Stimulated activated effector memory CD8-positive, alpha-beta T cell treated with anti-CD3 and anti-CD28 coated beads, Interleukin-12 subunit alpha, Interleukin-12 subunit beta, amount 100 ng/mL, for 72 hours (primary cell): ENCODE data around the gene ODF2.
"Not testable (repeated sequence)": the region's sequence is repeated elsewhere in the genome, so short reads cannot be mapped to it uniquely, and the experiment has no call there.

ENCODE experiments used
- ATAC-seq: fragments of 150-1000 bp; cut with Tn5 transposase; 2 replicates; pipeline ENCODE4 v1.10.0; 2021
- DNase-seq, 2 donors: peaks; one replicate each; pipeline ENCODE4 v3.0.0; 2021 to 2022; ENCODE audit warnings: low spot score in 2 of 2
- H3K27ac Mint-ChIP-seq: one replicate; pipeline ENCODE4 v1.8.0; 2022; ENCODE audit warnings: mild to moderate bottlenecking, mixed read lengths
- H3K36me3 Mint-ChIP-seq: one replicate; pipeline ENCODE4 v1.8.0; 2022; ENCODE audit warnings: mild to moderate bottlenecking, mixed read lengths
- H3K4me1 Mint-ChIP-seq: one replicate; pipeline ENCODE4 v1.8.0; 2022; ENCODE audit warnings: mixed read lengths
- H3K4me3 Mint-ChIP-seq: one replicate; pipeline ENCODE4 v1.8.0; 2022; ENCODE audit warnings: mild to moderate bottlenecking, mixed read lengths
- H3K9me3 Mint-ChIP-seq: one replicate; pipeline ENCODE4 v1.8.0; 2022; ENCODE audit warnings: mixed read lengths

Gene ODF2

DNA sequence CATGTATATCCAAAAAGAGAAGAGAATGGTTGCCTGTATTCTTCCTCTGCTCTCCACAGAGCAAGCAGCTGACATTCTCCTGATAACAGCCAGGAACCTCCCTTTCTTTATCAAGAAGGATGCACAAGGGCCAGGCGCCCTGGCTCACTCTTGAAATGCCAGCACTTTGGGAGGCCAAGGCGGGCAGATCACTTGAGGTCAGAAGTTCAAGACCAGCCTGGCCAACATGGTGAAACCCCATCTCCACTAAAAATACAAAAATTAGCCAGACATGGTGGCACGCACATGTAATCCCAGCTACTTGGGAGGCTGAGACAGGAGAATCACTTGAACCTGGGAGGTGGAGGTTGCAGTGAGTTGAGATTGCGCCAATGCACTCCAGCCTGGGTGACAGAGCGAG, 9.3 kb upstream of the ODF2 start:
- H3K36me3 Mint-ChIP-seq, DNase-seq, H3K9me3 Mint-ChIP-seq, H3K4me3 Mint-ChIP-seq, ATAC-seq, H3K27ac Mint-ChIP-seq, H3K4me1 Mint-ChIP-seq: not testable (repeated sequence)

DNA sequence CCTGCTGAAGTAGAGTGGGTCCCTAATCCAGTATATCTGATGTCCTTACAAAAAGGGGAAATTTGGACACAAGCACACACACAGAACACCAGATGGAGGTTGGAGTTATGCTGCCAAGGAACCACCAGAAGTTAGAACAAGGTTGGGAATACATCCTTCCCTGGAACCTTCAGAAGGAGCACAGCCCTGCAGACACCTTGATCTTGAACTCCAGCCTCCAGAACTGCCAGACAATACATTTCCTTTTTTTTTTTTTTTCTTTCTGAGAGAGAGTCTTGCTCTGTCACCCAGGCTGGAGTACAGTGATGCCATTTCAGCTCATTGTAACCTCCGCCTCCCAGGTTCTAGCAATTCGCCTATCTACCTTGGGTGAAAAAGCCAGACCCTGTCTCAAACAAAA, 7.1 kb upstream of the ODF2 start:
- Mint-ChIP-seq H3K36me3 (no peaks in the 10 kb centered on the region), H3K27ac (no peak overlapping the region), H3K9me3 (no peaks in the 10 kb centered on the region), H3K4me3 (no peak overlapping the region), H3K4me1 (no peaks in the 10 kb centered on the region)
- ATAC-seq (no peak), DNase-seq (no peak)

DNA sequence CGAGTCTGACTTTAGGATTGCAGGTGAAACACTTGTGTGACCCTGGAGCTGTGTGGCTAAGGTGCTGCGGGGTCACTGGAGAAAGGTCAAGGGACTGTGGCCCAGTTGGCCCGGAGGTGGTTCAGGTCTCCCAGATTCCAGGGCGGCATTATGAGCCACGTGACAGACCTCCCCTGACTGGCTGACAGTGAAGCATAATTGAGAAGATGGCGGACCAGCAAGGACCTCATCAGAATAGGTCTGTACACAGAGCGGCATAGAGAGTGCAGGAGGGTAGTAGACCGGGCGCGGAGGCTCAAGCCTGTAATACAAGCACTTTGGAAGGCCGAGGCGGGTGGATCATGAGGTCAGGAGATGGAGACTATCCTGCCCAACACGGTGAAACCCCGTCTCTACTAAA, 815 bp upstream of the ODF2 start:
- DNase-seq (no peak), ATAC-seq (no peak)
- H3K4me3 Mint-ChIP-seq, result peak overlapping the region; percentile 91
- H3K4me1 Mint-ChIP-seq, result peaks cover 24% of the 10 kb centered on the region
- H3K27ac Mint-ChIP-seq, result no peak overlapping the region
- H3K36me3 Mint-ChIP-seq, result peaks cover 14% of the 10 kb centered on the region
- H3K9me3 Mint-ChIP-seq, result no peaks in the 10 kb centered on the region

DNA sequence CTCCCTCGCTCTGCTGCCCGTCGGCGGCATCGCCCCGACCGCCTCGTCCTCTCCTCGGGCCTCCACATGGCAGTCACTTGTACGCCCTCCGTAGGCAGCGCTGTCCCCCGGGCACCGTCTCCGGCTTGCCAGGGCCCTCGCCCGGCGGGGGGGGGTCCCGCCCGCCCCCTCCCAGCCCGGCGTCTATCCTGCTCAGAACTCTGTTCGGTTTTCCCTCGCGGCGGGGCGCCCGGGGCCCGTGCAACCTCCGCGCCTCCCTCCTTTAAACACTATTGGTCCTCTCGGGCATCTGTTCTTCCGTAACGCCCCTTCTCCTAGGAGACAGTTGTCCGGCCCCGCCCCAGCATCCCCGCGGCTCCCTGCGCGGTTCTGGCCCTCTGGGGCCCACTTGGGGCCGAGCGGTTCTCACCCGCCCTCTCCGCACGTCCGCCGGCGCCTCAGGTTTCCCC, 831 bp downstream of the ODF2 start:
- DNase-seq (peak; percentile 45 to 83), ATAC-seq (peak; percentile 79)
- H3K4me1 Mint-ChIP-seq, result peaks cover 24% of the 10 kb centered on the region
- H3K4me3 Mint-ChIP-seq, result peak overlapping the region; percentile 91
- H3K27ac Mint-ChIP-seq, result peak overlapping the region; percentile 95
- H3K36me3 Mint-ChIP-seq, result peaks cover 31% of the 10 kb centered on the region
- no peaks in the 10 kb centered on the region for H3K9me3 Mint-ChIP-seq

DNA sequence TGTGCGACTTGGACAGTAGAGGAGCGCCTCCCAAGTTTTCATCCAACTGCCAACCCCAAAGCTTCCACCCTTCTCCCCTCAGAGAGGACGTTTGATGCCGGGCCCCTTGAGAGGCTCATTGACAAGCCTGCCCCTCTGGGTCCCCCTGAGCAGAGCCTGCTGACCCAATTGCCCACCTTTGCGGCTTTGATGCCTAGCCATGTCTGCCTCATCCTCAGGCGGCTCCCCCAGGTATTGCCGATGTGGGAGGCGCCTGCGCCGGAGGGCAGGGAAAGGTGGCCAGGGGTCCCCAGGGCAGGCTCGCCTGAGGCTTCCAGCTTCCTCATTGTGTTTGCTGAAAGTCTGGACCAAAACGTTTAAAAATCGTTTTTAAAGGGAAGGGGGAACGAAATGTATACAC, 1.4 kb downstream of the ODF2 start:
- Mint-ChIP-seq H3K4me3 (peak overlapping the region; percentile 91), H3K4me1 (peaks cover 24% of the 10 kb centered on the region), H3K36me3 (peaks cover 36% of the 10 kb centered on the region), H3K9me3 (no peaks in the 10 kb centered on the region), H3K27ac (peak overlapping the region; percentile 95)
- ATAC-seq (no peak), DNase-seq (no peak)

DNA sequence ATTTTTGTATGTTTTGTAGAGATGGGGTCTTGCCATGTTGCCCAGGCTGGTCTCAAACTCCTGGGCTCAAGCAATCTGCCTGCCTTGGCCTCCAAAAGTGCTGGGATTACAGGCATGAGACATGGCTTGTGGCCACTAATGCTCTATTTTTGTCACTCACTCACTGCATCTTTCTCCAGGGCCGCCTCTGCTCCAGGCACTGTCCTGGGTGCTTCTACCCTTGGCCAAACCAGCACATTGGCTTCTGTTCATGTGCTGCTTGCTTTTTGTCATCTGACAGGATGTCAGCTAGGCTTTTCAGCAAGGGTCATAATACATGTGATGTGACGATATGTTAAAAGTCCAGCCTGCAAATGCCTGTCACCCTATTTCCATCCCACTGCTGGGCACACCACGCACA, 3.2 kb downstream of the ODF2 start:
- H3K27ac Mint-ChIP-seq, result peak overlapping the region; percentile 34
- peaks cover 24% of the 10 kb centered on the region for H3K4me1 Mint-ChIP-seq
- ATAC-seq (no peak), DNase-seq (no peak)
- H3K9me3 Mint-ChIP-seq, result no peaks in the 10 kb centered on the region
- peaks cover 54% of the 10 kb centered on the region for H3K36me3 Mint-ChIP-seq
- H3K4me3 Mint-ChIP-seq, result no peak overlapping the region

DNA sequence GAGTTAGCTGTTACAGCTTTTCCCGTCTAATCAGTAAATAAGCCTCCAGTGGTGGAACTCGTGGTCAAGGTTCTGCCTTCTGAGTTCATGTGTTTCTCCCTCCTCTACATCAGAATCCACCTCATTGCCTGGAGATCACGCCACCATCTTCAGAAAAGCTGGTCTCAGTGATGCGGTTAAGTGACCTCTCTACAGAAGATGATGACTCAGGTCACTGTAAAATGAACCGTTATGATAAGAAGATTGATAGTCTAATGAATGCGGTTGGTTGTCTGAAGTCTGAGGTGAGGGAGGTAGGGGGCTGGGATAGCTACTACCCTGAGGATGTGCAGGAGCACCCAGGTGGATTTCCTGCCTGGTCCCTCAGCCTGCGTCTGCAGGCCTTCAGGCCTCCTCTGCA, 13.3 kb downstream of the ODF2 start:
- Mint-ChIP-seq H3K27ac (no peak overlapping the region), H3K4me3 (no peak overlapping the region), H3K36me3 (peaks cover 81% of the 10 kb centered on the region), H3K4me1 (peaks cover 7% of the 10 kb centered on the region), H3K9me3 (no peaks in the 10 kb centered on the region)
- no peak for ATAC-seq
- DNase-seq, result no peak

DNA sequence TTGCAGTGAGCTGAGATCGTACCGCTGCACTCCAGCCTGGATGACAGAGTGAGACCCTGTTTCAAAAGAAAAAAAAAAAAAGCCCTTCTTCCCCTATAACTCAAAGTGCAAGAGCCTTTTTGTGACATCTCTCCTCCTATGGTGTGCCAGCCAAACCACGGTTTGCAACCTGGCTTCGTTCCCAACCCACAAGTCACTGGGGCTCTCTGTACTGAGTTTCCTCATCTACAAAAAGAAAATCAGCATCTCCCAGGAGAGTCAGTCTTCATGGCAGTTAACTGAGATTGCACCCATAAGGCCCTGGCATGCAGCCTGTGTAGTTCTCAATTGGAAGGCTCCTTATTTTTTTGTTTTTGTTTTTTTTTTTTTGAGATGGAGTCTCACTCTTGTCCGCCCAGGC, 14.8 kb downstream of the ODF2 start:
- H3K36me3 Mint-ChIP-seq, result peaks cover 84% of the 10 kb centered on the region
- peak; percentile 65 for ATAC-seq
- H3K4me3 Mint-ChIP-seq, result no peak overlapping the region
- peaks cover 7% of the 10 kb centered on the region for H3K4me1 Mint-ChIP-seq
- DNase-seq, result no peak
- no peak overlapping the region for H3K27ac Mint-ChIP-seq
- no peaks in the 10 kb centered on the region for H3K9me3 Mint-ChIP-seq

DNA sequence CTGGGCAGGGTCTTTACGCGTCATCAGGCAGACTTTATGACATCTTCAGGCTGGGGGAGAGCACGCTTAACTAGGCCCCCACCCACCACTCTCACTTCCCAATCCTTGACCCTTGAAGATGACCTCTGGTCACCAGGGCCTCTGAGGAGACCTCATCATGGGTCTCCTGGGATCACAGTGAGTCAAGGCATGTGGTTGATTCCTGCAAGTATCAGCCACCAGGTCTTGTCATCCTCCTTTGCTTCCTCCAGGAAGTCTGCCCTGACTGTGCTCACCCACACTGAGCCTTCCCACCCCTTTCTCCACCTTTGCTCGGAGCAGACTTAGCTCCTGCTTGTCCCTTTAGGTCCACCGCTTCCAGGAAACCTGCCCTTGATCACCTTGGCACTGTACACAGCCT, 17.3 kb downstream of the ODF2 start:
- Mint-ChIP-seq H3K36me3 (peaks cover 85% of the 10 kb centered on the region), H3K27ac (peak overlapping the region; percentile 16), H3K4me3 (no peak overlapping the region), H3K4me1 (peaks cover 7% of the 10 kb centered on the region), H3K9me3 (no peaks in the 10 kb centered on the region)
- DNase-seq (no peak), ATAC-seq (no peak)

DNA sequence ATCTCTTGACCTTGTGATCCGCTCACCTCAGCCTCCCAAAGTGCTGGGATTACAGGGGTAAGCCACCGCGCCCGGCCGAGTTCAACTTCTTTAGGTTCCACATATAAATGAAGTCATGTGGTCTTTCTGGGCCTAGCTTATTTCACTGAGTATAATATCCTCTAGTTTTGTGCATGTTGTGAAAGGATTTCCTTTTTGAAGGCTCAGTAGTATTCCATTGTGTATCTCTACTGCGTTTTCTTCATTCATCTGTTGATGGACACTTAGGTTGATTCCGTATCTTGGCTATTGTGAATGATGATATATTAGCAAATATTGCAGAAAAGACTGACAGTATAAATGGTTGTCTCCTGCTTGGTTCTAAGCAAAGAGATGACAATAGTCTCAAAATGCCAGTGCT, 20.1 kb downstream of the ODF2 start:
- no peak for DNase-seq
- no peak for ATAC-seq
- Mint-ChIP-seq H3K4me1 (no peaks in the 10 kb centered on the region), H3K4me3 (no peak overlapping the region), H3K36me3 (peaks cover 89% of the 10 kb centered on the region), H3K9me3 (no peaks in the 10 kb centered on the region), H3K27ac (no peak overlapping the region)

DNA sequence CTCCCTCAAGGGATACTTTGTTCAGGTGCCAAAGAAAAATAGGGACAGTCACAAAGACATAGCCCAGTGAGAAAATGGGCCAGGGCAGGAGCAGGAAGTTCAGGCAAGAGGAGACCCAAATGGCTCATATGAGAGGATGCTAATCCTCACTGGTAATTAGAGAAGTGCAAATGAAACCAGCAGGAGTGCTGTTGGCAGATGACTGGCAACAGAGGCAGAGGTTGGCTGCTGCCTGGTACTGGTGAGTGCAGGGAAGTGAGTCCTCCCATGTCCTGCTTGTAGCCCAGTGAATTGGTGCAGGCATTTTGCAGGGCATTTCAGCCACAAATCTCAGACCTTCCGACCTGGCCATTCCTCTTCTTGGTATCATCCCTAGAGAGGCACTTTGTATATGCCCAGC, 23.5 kb downstream of the ODF2 start:
- Mint-ChIP-seq H3K4me1 (no peaks in the 10 kb centered on the region), H3K9me3 (no peaks in the 10 kb centered on the region), H3K4me3 (no peak overlapping the region), H3K27ac (no peak overlapping the region), H3K36me3 (peaks cover 100% of the 10 kb centered on the region)
- ATAC-seq (no peak), DNase-seq (no peak)

DNA sequence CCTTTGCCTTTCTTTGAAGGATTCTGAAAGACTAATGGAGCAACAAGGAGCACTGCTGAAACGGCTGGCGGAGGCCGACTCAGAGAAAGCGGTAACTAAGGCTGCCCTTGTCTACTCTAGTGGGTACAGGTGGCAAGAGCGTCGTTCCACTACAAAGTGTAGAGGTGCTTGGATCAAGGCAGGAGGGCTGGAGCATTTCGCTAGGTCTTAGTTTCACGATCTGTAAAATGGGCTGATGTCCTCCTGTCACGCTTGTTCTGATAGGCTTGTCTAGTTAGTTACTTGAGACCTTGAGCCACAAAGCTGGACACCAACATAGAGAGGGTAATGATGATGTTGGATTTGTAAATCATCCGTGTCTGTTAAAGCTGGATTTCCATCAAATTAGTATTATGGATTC, 25.8 kb downstream of the ODF2 start:
- Mint-ChIP-seq H3K4me3 (no peak overlapping the region), H3K36me3 (peaks cover 94% of the 10 kb centered on the region), H3K9me3 (no peaks in the 10 kb centered on the region), H3K27ac (no peak overlapping the region), H3K4me1 (no peaks in the 10 kb centered on the region)
- no peak for DNase-seq
- no peak for ATAC-seq

DNA sequence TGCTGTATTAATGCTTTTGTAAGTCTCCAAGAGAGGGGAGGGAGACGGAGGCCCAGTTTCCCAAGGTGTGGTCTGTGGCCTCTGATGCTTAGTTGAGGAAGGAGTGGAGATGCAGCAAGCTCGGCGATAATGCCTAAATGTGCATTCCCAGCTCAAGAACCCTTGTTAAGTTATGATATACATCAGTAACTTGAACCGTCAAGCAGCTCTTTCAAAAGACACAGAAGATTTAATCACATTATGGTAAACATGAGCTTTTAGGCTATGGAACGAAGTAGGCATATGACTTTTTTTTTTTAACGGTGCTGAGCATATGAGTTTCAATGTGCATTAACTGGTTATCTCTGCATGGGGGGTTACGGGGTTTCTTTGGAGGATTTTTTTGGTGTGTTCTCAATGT, 26.4 kb downstream of the ODF2 start:
- ATAC-seq, result no peak
- Mint-ChIP-seq H3K27ac (no peak overlapping the region), H3K4me1 (no peaks in the 10 kb centered on the region), H3K36me3 (peaks cover 94% of the 10 kb centered on the region), H3K4me3 (no peak overlapping the region), H3K9me3 (no peaks in the 10 kb centered on the region)
- no peak for DNase-seq

DNA sequence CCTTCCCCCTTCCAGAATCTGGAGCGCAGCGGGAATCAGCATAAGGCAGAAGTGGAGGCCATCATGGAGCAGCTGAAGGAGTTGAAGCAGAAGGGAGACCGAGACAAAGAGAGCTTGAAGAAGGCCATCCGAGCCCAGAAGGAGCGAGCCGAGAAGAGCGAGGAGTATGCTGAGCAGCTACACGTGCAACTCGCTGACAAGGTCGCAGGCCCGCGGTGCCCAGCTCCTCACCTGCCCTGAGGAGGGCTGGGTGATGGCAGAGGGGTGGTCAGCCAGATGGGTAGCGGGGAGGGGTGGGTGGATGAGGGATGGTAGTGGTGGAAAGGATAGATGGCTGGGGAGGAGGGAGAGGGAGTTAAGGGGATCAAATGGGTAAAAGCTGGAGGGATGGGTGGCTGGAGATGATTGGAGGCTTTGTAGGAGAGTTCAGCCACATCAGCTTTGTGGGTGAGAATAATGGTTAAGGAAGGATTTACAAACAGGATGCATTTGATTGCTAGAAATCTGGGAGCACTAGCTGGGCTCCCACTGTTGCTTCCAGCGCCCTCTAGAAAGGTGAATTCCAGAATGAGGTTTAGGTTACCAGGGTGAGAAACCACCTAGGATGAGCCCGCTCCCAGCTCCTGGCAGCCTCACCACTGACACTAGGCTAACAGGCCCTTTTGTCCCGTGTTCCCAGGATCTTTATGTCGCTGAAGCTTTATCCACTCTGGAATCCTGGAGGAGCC, 29.0 kb downstream of the ODF2 start:
- no peak overlapping the region for H3K4me3 Mint-ChIP-seq
- no peak for ATAC-seq
- no peak for DNase-seq
- peaks cover 94% of the 10 kb centered on the region for H3K36me3 Mint-ChIP-seq
- no peaks in the 10 kb centered on the region for H3K9me3 Mint-ChIP-seq
- H3K4me1 Mint-ChIP-seq, result no peaks in the 10 kb centered on the region
- H3K27ac Mint-ChIP-seq, result peak overlapping the region; percentile 58

DNA sequence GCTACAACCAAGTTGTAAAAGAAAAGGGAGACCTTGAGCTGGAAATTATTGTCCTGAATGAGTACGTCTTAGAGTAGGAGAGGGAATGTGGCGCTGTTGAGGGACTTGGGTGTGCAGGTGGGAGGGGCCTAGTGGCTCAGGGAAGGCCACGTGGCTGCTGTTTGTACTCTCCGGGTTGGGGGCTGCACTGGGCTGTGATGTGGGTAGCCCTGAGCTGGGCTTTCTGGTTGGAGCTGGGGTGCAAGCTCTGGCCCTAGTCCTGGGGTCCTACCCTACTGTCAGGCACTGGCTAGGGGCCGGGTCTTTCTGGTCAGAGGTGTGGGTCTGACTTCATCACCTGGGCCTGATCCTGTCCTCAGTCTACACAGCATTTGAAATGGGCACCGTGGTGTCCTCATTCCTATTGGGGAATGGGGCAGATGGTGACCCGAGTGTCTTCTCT, 29.6 kb downstream of the ODF2 start:
- DNase-seq (no peak), ATAC-seq (no peak)
- H3K4me3 Mint-ChIP-seq, result no peak overlapping the region
- peak overlapping the region; percentile 58 for H3K27ac Mint-ChIP-seq
- H3K9me3 Mint-ChIP-seq, result no peaks in the 10 kb centered on the region
- peaks cover 94% of the 10 kb centered on the region for H3K36me3 Mint-ChIP-seq
- H3K4me1 Mint-ChIP-seq, result no peaks in the 10 kb centered on the region

DNA sequence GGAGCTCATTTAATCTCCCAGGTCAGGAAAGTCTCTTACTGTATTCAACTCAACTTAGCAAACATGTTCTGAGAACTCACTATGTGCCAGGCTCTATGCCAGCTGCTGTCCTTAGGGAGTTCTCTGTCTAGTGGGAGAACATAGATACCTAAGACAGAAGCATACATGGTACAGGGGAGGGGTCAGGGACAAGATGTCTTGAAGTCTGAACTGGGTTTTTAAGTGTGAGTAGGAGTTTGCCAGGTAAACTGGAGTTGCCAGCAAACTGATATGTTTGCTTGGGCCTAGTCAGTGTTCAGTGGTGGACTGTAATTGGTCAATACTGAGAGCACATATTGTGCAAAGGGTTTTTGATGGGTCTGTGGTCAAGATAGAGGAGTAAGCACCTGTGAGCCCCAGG, 30.4 kb downstream of the ODF2 start:
- no peak overlapping the region for H3K4me3 Mint-ChIP-seq
- peaks cover 91% of the 10 kb centered on the region for H3K36me3 Mint-ChIP-seq
- ATAC-seq, result no peak
- H3K4me1 Mint-ChIP-seq, result no peaks in the 10 kb centered on the region
- H3K9me3 Mint-ChIP-seq, result no peaks in the 10 kb centered on the region
- DNase-seq, result no peak
- peak overlapping the region; percentile 58 for H3K27ac Mint-ChIP-seq

DNA sequence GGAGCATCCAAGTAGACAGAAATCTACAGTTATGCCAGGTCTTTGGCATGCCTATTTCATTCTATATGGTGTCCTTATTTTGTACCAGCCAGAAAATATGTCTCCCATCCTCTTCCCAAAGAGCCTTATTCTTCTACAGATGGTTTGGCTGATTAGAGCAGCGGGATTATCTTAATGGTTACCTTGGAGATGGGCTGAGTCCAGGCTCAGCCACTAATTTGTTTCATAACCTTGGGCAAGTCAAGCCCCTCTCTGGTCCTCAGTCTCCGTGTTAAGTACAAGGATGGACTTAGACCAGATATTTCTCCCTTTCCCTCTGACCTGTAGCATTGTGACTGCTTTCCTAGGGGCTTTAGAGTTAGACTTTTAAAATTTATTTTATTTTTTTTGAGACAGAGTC, 37.6 kb downstream of the ODF2 start:
- peaks cover 84% of the 10 kb centered on the region for H3K36me3 Mint-ChIP-seq

More for the DNA sequence above, 37.6 kb downstream of the ODF2 start:
- Mint-ChIP-seq H3K9me3 (no peaks in the 10 kb centered on the region), H3K27ac (no peak overlapping the region), H3K4me1 (no peaks in the 10 kb centered on the region), H3K4me3 (no peak overlapping the region)
- DNase-seq (no peak), ATAC-seq (no peak)
